Caco-2 (cell line): ENCODE measurements around the gene MEG3. TPM values are rescaled to one million over a fixed set of nuclear protein-coding genes. Genes with fewer than 3 reads are reported as not detected.

Source experiments
- BruUV-seq: library from RNA; stranded (reverse); fragments of 400-500 nt; replicated peaks from 2 replicates; lab custom pipeline; 2021; lab: Mats Ljungman, UMichigan
- CTCF ChIA-PET: fragments of 300-600 bp; sonication (Branson Sonifier 250); formaldehyde crosslinking; loops from one replicate; lab custom pipeline; 2022; ENCODE audit warnings: antibody characterized with exemption; lab: Charles Lee
- POLR2A ChIA-PET: fragments of 300-600 bp; sonication (Branson Sonifier 250); formaldehyde crosslinking; loops from one replicate; lab custom pipeline; 2022; ENCODE audit warnings: antibody characterized with exemption; lab: Charles Lee
- DNase-seq, 2 experiments: peaks; one replicate each; pipeline versions ENCODE4 v3.0.0 to v3.0.0-alpha.2; 2020 to 2022
- H3K27me3 ChIP-seq: replicated peaks from 2 replicates; pipeline ENCODE4 v1.6.0; 2011; ENCODE audit warnings: low read length; ENCODE audit not compliant: control insufficient read depth, insufficient read depth
- H3K36me3 ChIP-seq: 2 replicates; pipeline ENCODE4 v1.5.1; 2011; ENCODE audit warnings: low read length; ENCODE audit not compliant: control insufficient read depth, insufficient read depth
- H3K4me1 ChIP-seq: fragments of 250-450 bp; sonication (Bioruptor Pico); 2 replicates; pipeline ENCODE4 v1.5.1; 2020; ENCODE audit warnings: mild to moderate bottlenecking
- H3K4me3 ChIP-seq: 2 replicates; pipeline ENCODE4 v1.5.1; 2011; ENCODE audit warnings: low read depth, mild to moderate bottlenecking, control low read depth, low read length
- H3K9me3 ChIP-seq: fragments of 250-450 bp; sonication (Bioruptor Pico); 2 replicates; pipeline ENCODE4 v1.5.1; 2020; ENCODE audit warnings: mild to moderate bottlenecking, moderate library complexity
- H3K27ac Mint-ChIP-seq: one replicate; pipeline ENCODE4 v1.8.0; 2022; ENCODE audit warnings: mixed read lengths; ENCODE audit not compliant: unreplicated experiment
- H3K27me3 Mint-ChIP-seq: one replicate; pipeline ENCODE4 v1.8.0; 2022; ENCODE audit warnings: mixed read lengths; ENCODE audit not compliant: insufficient read depth, unreplicated experiment
- H3K36me3 Mint-ChIP-seq: one replicate; pipeline ENCODE4 v1.8.0; 2022; ENCODE audit warnings: mild to moderate bottlenecking, mixed read lengths; ENCODE audit not compliant: insufficient read depth, unreplicated experiment
- H3K4me1 Mint-ChIP-seq: one replicate; pipeline ENCODE4 v1.8.0; 2022; ENCODE audit warnings: low read depth, mixed read lengths; ENCODE audit not compliant: unreplicated experiment
- H3K4me3 Mint-ChIP-seq: one replicate; pipeline ENCODE4 v1.8.0; 2022; ENCODE audit warnings: mild to moderate bottlenecking, moderate library complexity, mixed read lengths; ENCODE audit not compliant: unreplicated experiment
- H3K9me3 Mint-ChIP-seq: one replicate; pipeline ENCODE4 v1.8.0; 2022; ENCODE audit warnings: mixed read lengths; ENCODE audit not compliant: unreplicated experiment
- intact Hi-C: fragments of 100-400 bp; cut with micrococcal nuclease; formaldehyde crosslinking; loops from one replicate; pipeline ENCODE4 v1.10.0; 2022; ENCODE audit not compliant: unreplicated experiment
- total RNA-seq: library from RNA; stranded (reverse); gene quantifications from 2 replicates; pipeline ENCODE4 v1.2.3, GENCODE V29; 2022
- TF ChIP-seq, protein P1 (sequence below), 2 experiments: fragments of 200-600 bp in 1 of 2; IDR thresholded peaks; 1 replicate in 1 of 2; 2 replicates in 1 of 2; pipeline versions ENCODE4 v1.5.1 to v1.8.0; 2011 to 2022; ENCODE audit warnings: antibody characterized with exemption in 1 of 2, control low read depth in 1 of 2, inconsistent platforms in 1 of 2, low read depth in 1 of 2, low read length in 1 of 2, mild to moderate bottlenecking in 1 of 2, moderate library complexity in 1 of 2; ENCODE audit not compliant: insufficient read depth in 1 of 2, severe bottlenecking in 1 of 2, unreplicated experiment in 1 of 2

The MEG3 gene
- total RNA-seq, 1 experiment from 2014 or later, result not detected

DNA sequence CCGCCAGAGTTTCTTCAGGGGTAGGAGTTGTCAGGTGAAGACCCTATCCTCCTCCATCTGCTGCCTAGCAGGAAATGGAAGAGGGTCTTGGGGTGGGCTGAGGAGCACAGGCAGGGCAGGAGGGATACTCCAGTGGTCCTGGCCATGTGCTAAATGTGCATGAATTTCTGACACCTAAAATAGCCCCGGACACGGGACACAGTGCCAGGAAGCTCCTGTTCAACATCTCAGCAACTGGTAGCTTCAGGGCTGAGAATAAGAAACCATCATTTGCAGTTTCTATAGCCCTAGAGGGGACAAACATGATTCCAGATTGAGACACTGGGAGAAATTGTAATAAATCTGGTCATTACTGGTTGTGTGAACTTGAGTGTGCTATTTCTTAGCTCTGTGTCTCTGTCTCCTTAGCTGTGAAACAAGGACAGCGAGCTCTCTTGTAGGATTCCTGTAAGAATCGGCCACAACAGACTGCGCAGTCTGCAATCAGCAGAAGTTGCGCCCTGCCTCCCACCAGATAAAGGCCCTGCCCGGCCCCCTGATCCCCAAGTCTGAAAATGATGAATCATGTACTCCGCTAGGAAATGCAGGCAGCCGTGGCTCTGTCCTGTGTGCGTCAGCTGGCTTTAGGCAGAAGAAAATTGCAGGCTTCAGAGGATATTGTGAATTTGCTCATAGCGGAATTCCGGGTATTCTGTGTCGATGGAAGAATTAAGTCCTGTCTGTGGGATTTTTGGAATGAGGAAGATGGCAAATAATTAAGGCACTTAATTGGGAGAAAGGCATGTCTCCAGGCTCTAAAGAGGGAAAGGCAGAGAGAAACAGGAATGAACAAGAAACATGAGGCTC is 35.2 kb upstream of the MEG3 start:
- POLR2A ChIA-PET, result no interaction called here

DNA sequence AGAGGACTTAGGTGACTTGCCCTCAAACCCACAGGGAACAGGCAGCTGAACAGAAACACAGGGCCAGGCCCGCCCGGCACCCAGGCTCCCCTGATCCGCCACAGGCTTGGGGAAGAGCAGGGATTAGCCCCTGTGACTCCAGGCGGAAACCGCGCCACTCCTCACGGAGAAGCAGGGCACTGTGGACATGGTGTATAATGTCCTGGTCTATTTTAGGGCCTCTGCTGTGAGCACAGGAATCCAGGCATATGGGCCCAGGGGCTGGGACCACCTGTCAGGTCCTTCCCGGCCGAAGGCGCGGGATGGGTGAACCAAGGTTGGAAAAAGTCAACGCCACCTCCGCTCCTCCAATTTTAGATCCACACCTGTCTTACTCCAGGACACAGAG is 34.6 kb upstream of the MEG3 start:
- no peaks in the 10 kb centered on the region for H3K9me3 Mint-ChIP-seq
- TF ChIP-seq, protein P1, sequence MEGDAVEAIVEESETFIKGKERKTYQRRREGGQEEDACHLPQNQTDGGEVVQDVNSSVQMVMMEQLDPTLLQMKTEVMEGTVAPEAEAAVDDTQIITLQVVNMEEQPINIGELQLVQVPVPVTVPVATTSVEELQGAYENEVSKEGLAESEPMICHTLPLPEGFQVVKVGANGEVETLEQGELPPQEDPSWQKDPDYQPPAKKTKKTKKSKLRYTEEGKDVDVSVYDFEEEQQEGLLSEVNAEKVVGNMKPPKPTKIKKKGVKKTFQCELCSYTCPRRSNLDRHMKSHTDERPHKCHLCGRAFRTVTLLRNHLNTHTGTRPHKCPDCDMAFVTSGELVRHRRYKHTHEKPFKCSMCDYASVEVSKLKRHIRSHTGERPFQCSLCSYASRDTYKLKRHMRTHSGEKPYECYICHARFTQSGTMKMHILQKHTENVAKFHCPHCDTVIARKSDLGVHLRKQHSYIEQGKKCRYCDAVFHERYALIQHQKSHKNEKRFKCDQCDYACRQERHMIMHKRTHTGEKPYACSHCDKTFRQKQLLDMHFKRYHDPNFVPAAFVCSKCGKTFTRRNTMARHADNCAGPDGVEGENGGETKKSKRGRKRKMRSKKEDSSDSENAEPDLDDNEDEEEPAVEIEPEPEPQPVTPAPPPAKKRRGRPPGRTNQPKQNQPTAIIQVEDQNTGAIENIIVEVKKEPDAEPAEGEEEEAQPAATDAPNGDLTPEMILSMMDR (IDR thresholded peaks at IDR 0.05; ENCODE audit: insufficient read depth in 1 of 2, low read depth in 1 of 2, low read length in 1 of 2, severe bottlenecking in 1 of 2, unreplicated experiment in 1 of 2), result no peak
- no peaks in the 10 kb centered on the region for H3K36me3 ChIP-seq
- POLR2A ChIA-PET, result no interaction called here
- H3K4me1 Mint-ChIP-seq, result no peaks in the 10 kb centered on the region
- H3K4me1 ChIP-seq, result no peaks in the 10 kb centered on the region
- no peaks in the 10 kb centered on the region for H3K36me3 Mint-ChIP-seq
- H3K27ac Mint-ChIP-seq, result no peak overlapping the region
- no peaks in the 10 kb centered on the region for H3K27me3 Mint-ChIP-seq
- BruUV-seq, result no TSS peak
- no peak overlapping the region for H3K4me3 Mint-ChIP-seq
- DNase-seq, result no peak
- no peak overlapping the region for H3K4me3 ChIP-seq
- CTCF ChIA-PET, result no interaction called here
- intact Hi-C loops, result no loop called here
- H3K27me3 ChIP-seq, result no peaks in the 10 kb centered on the region
- no peaks in the 10 kb centered on the region for H3K9me3 ChIP-seq

More for the DNA sequence above, 35.2 kb upstream of the MEG3 start:
- DNase-seq, result no peak
- CTCF ChIA-PET, result interaction anchor here (0.6 kb wide), 1 partner anchor 52 kb away, joined by 3 read pairs; no protein-coding TSS in a partner anchor
- TF ChIP-seq, protein P1 (IDR thresholded peaks at IDR 0.05; ENCODE audit: insufficient read depth in 1 of 2, low read depth in 1 of 2, low read length in 1 of 2, severe bottlenecking in 1 of 2, unreplicated experiment in 1 of 2), result no peak
- H3K4me3 Mint-ChIP-seq, result no peak overlapping the region
- no peaks in the 10 kb centered on the region for H3K36me3 ChIP-seq
- no peaks in the 10 kb centered on the region for H3K36me3 Mint-ChIP-seq
- no TSS peak for BruUV-seq
- H3K27me3 ChIP-seq, result no peaks in the 10 kb centered on the region
- no peaks in the 10 kb centered on the region for H3K4me1 ChIP-seq
- intact Hi-C loops, result no loop called here
- no peak overlapping the region for H3K27ac Mint-ChIP-seq
- H3K27me3 Mint-ChIP-seq, result no peaks in the 10 kb centered on the region
- H3K4me1 Mint-ChIP-seq, result no peaks in the 10 kb centered on the region
- H3K9me3 Mint-ChIP-seq, result no peaks in the 10 kb centered on the region
- H3K4me3 ChIP-seq, result no peak overlapping the region
- H3K9me3 ChIP-seq, result no peaks in the 10 kb centered on the region

DNA sequence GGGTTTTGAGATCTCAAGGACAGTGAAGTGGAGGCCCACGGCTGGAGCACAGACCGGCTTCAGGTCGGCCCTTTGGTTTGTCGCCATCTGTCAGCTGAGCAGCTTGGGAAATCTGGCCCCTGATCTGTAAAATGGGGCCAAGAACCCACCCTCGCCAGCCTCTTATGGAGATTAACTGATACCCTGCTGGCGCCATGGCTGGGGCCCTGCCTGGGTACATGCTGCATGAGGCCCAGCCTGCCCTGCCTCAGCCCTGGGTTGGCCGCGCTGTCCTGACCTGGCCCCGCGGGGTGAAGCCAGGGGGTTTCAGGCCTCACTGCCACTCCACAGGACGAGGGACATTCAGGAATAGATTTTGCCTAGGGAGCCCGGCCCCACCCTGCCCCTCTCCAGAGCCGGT is 33.9 kb upstream of the MEG3 start:
- H3K27ac Mint-ChIP-seq, result no peak overlapping the region

More for the DNA sequence above, 33.9 kb upstream of the MEG3 start:
- Histone ChIP-seq H3K36me3 (no peaks in the 10 kb centered on the region), H3K27me3 (no peaks in the 10 kb centered on the region), H3K4me1 (no peaks in the 10 kb centered on the region), H3K4me3 (no peak overlapping the region), H3K9me3 (no peaks in the 10 kb centered on the region)
- Mint-ChIP-seq H3K4me1 (no peaks in the 10 kb centered on the region), H3K9me3 (no peaks in the 10 kb centered on the region), H3K27me3 (no peaks in the 10 kb centered on the region), H3K4me3 (no peak overlapping the region), H3K36me3 (no peaks in the 10 kb centered on the region)
- no peak for DNase-seq
- no TSS peak for BruUV-seq
- ChIA-PET CTCF (no interaction called here), POLR2A (no interaction called here)
- TF ChIP-seq, protein P1 (IDR thresholded peaks at IDR 0.05; ENCODE audit: insufficient read depth in 1 of 2, low read depth in 1 of 2, low read length in 1 of 2, severe bottlenecking in 1 of 2, unreplicated experiment in 1 of 2), result no peak
- intact Hi-C loops, result no loop called here
